SK-N-SH (cell line): ENCODE measurements around the gene GPR18.

Experiments
- CTCF ChIP-seq: fragments of 200-600 bp; sonication (generic); IDR thresholded peaks from 2 replicates; pipeline ENCODE4 v1.6.1; 2017; ENCODE audit warnings: antibody characterized with exemption, mild to moderate bottlenecking, moderate library complexity
- EP300 ChIP-seq, 2 experiments: IDR thresholded peaks; 2 replicates each; pipeline versions ENCODE4 v1.4.0 to v1.6.1; 2012; ENCODE audit warnings: borderline replicate concordance in 1 of 2, low read depth in 1 of 2, low read length in 1 of 2
- EZH2phosphoT487 ChIP-seq: fragments of 200-600 bp; sonication (generic); IDR thresholded peaks from 2 replicates; pipeline ENCODE4 v1.6.1; 2017; ENCODE audit warnings: low read depth, mixed run types, mild to moderate bottlenecking, antibody characterized with exemption, moderate library complexity, borderline replicate concordance
- FOXJ3 ChIP-seq: sonication (generic); formaldehyde crosslinking; IDR thresholded peaks from 2 replicates; pipeline ENCODE4 v1.5.1; 2020; ENCODE audit warnings: mild to moderate bottlenecking, missing genetic modification reagents
- GATA2 ChIP-seq: sonication (generic); formaldehyde crosslinking; IDR thresholded peaks from 2 replicates; pipeline ENCODE4 v1.5.0; 2020; ENCODE audit warnings: mild to moderate bottlenecking, missing genetic modification reagents
- MAX ChIP-seq: IDR thresholded peaks from 2 replicates; pipeline ENCODE4 v1.4.0; 2012; ENCODE audit warnings: low read depth
- POLR2AphosphoS5 ChIP-seq: IDR thresholded peaks from 2 replicates; pipeline ENCODE4 v1.6.1; 2012; ENCODE audit warnings: low read depth, low read length
- RCOR1 ChIP-seq: fragments of 150-350 bp; IDR thresholded peaks from 2 replicates; pipeline ENCODE4 v1.6.1; 2017; ENCODE audit warnings: antibody characterized with exemption, low read length
- REST ChIP-seq: IDR thresholded peaks from 2 replicates; pipeline ENCODE4 v1.6.1; 2012; ENCODE audit warnings: mild to moderate bottlenecking, low read depth, low read length, moderate library complexity
- RFX5 ChIP-seq: IDR thresholded peaks from 2 replicates; pipeline ENCODE4 v1.6.1; 2012; ENCODE audit warnings: mild to moderate bottlenecking, improper control_type of control experiment, low read length
- SMC3 ChIP-seq: IDR thresholded peaks from 2 replicates; pipeline ENCODE4 v1.6.1; 2012; ENCODE audit warnings: low read depth, low read length, improper control_type of control experiment
- TAF1 ChIP-seq: IDR thresholded peaks from 2 replicates; pipeline ENCODE4 v1.6.1; 2012; ENCODE audit warnings: low read depth, mild to moderate bottlenecking, low read length, moderate library complexity, borderline replicate concordance
- TF ChIP-seq, protein P1 (sequence below): fragments of 150-350 bp; IDR thresholded peaks from 2 replicates; pipeline ENCODE4 v1.6.1; 2017; ENCODE audit warnings: antibody characterized with exemption, low read length, low read depth, borderline replicate concordance

DNA sequence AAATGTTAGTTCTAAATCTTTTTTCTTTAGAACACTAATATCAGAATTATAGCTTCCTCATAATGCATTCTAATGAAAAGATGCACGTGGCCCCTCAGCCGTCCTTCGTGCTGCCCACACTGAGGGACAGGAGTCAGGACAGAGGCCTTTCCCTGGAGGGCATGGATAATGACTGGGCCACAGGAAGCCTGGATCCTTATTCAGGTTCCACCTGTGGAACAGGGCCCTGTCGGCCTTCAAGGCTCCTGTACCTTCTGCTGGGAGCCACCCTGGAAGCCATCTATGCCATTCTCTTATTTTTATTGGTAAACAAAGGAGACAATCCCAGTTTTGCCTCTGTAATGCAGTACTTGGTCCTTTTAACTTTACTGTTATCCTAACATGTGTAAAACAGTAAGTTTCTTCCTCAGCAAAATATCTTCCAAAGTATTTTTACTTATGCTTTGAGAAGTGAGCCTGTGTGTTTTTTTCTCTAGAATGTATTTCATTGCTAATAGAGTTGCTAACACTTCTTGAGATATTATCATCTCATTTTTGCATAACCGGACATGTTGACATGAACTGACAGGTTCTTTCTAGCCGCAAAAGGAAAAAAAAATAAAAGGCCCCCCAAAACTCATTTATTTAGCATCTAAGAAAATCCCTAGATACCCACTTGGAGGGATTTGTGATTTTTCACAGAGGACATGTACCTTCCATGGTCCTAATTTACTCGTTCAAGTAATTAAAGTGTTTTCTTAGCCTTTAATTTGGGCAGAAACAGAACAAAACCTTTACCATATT is 43.1 kb upstream of the GPR18 start:
- no peak for TF ChIP-seq CTCF
- no peak for TF ChIP-seq RFX5
- TF ChIP-seq FOXJ3 (CRISPR knock-in tag): no peak
- TF ChIP-seq SMC3: no peak
- no peak for TF ChIP-seq POLR2AphosphoS5
- no peak for TF ChIP-seq RCOR1
- no peak for TF ChIP-seq TAF1
- TF ChIP-seq, protein P1, sequence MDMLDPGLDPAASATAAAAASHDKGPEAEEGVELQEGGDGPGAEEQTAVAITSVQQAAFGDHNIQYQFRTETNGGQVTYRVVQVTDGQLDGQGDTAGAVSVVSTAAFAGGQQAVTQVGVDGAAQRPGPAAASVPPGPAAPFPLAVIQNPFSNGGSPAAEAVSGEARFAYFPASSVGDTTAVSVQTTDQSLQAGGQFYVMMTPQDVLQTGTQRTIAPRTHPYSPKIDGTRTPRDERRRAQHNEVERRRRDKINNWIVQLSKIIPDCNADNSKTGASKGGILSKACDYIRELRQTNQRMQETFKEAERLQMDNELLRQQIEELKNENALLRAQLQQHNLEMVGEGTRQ: no peak
- no peak for TF ChIP-seq MAX
- no peak for TF ChIP-seq REST
- TF ChIP-seq EP300 (IDR thresholded peaks at IDR 0.05; ENCODE audit: borderline replicate concordance in 1 of 2, low read depth in 1 of 2, low read length in 1 of 2): no peak
- TF ChIP-seq EZH2phosphoT487: no peak
- TF ChIP-seq GATA2 (CRISPR knock-in tag): no peak
